NT2/D1 (cell line): Measurements from ENCODE around the gene NFKB1.

ENCODE experiments used
- SUZ12 ChIP-seq: IDR thresholded peaks from 2 replicates; pipeline ENCODE4 v1.6.1; 2011; ENCODE audit not compliant: insufficient read length, insufficient read depth; ENCODE audit errors: extremely low read depth
- ZNF274 ChIP-seq: IDR thresholded peaks from 2 replicates; pipeline ENCODE4 v1.6.1; 2011; ENCODE audit warnings: mild to moderate bottlenecking, low read depth, low read length

DNA sequence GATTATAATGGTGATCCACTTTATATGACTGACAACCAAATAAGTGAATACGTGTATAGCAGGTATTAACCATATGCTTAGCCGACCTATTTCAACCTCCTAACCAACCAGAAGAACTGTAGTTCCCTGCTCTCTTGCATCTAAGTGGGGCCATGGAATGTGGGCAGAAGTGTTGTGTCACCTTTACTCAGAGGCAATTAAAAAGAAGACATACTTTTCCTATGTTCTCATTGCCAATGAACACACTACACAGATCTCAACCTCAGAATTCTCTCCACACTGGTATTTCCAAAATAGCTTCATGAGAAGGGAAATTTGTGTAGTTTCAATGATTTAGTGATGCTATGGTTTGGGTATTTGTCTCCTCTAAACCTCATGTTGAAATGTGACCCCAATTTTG, 3.2 kb upstream of the NFKB1 start:
- TF ChIP-seq SUZ12, result no peak
- no peak for TF ChIP-seq ZNF274
